SK-N-SH (cell line): ENCODE data around the gene SCNN1B. TPM values are rescaled to one million over a fixed set of nuclear protein-coding genes. Genes with fewer than 3 reads are reported as not detected.

ENCODE experiments used
- CTCF ChIA-PET: fragments of 300-600, 350-600 bp; formaldehyde crosslinking; extraction: SDS; loops from one replicate; lab custom pipeline; 2021; lab: Yijun Ruan, JAX
- POLR2A ChIA-PET: fragments of 350-600 bp; sonication (Branson Sonifier 250); formaldehyde crosslinking; extraction: SDS; loops from one replicate; lab custom pipeline; 2020; ENCODE audit warnings: antibody characterized with exemption, inconsistent platforms; lab: Yijun Ruan, JAX
- DNase-seq: peaks from one replicate; pipeline ENCODE4 v3.0.0; 2012
- H2AFZ ChIP-seq: fragments of 200-600 bp; sonication (generic); 2 replicates; pipeline ENCODE4 v1.8.1; 2016; ENCODE audit warnings: antibody characterized with exemption, mild to moderate bottlenecking, low read depth
- H3F3A ChIP-seq: fragments of 200-600 bp; sonication (generic); replicated peaks from 2 replicates; pipeline ENCODE3; 2016; ENCODE audit warnings: antibody characterized with exemption, mild to moderate bottlenecking; ENCODE audit not compliant: insufficient read depth
- H3K27ac ChIP-seq, 2 experiments: fragments of 200-500 bp in 1 of 2; fragments of 200-600 bp in 1 of 2; sonication (Bioruptor generic) in 1 of 2; sonication (generic), shearing (Covaris generic) in 1 of 2; 2 replicates each; pipeline versions ENCODE4 v1.5.1 to v1.6.1; 2014 to 2016; ENCODE audit warnings: low read depth in 2 of 2, inconsistent platforms in 1 of 2, low read length in 1 of 2, mild to moderate bottlenecking in 1 of 2, mixed read lengths in 1 of 2
- H3K27me3 ChIP-seq: fragments of 200-600 bp; sonication (generic), shearing (Covaris generic); 2 replicates; pipeline ENCODE4 v1.6.1; 2016; ENCODE audit warnings: mixed run types; ENCODE audit not compliant: insufficient read depth
- H3K36me3 ChIP-seq, 2 experiments: fragments of 200-500 bp in 1 of 2; fragments of 200-600 bp in 1 of 2; sonication (Bioruptor generic) in 1 of 2; sonication (generic) in 1 of 2; replicated peaks in 1 of 2; 2 replicates each; pipeline versions ENCODE3 to v1.5.1; 2014 to 2016; ENCODE audit warnings: low read length in 1 of 2, mild to moderate bottlenecking in 1 of 2; ENCODE audit not compliant: insufficient read depth in 2 of 2, control insufficient read depth in 1 of 2
- H3K4me1 ChIP-seq, 2 experiments: fragments of 200-500 bp in 1 of 2; fragments of 200-600 bp in 1 of 2; sonication (Bioruptor generic) in 1 of 2; sonication (generic), shearing (Covaris generic) in 1 of 2; 2 replicates each; pipeline versions ENCODE4 v1.5.1 to v1.6.1; 2014 to 2016; ENCODE audit warnings: low read depth in 1 of 2, low read length in 1 of 2, mixed run types in 1 of 2; ENCODE audit not compliant: insufficient read depth in 2 of 2, control insufficient read depth in 1 of 2
- H3K4me2 ChIP-seq: fragments of 200-600 bp; sonication (generic), shearing (Covaris generic); 2 replicates; pipeline ENCODE4 v1.6.1; 2017; ENCODE audit warnings: mixed run types
- H3K4me3 ChIP-seq, 2 experiments: fragments of 200-500 bp in 1 of 2; fragments of 200-600 bp in 1 of 2; sonication (Bioruptor generic) in 1 of 2; sonication (generic), shearing (Covaris generic) in 1 of 2; 2 replicates each; pipeline versions ENCODE4 v1.5.1 to v1.8.1; 2014 to 2016; ENCODE audit warnings: low read depth in 2 of 2, inconsistent platforms in 1 of 2, low read length in 1 of 2, mild to moderate bottlenecking in 1 of 2, mixed read lengths in 1 of 2, moderate library complexity in 1 of 2
- H3K79me2 ChIP-seq: fragments of 200-600 bp; sonication (generic); 2 replicates; pipeline ENCODE4 v1.8.1; 2017; ENCODE audit warnings: mild to moderate bottlenecking; ENCODE audit not compliant: insufficient read depth
- H3K9ac ChIP-seq: fragments of 200-600 bp; sonication (generic); 2 replicates; pipeline ENCODE4 v1.6.1; 2017; ENCODE audit warnings: mixed run types
- H3K9me2 ChIP-seq: fragments of 200-600 bp; sonication (generic); 2 replicates; pipeline ENCODE4 v1.6.1; 2017; ENCODE audit warnings: mixed run types
- H3K9me3 ChIP-seq: fragments of 200-600 bp; sonication (generic); 2 replicates; pipeline ENCODE4 v1.6.1; 2017; ENCODE audit warnings: mixed run types, mild to moderate bottlenecking, moderate library complexity
- H4K20me1 ChIP-seq: fragments of 200-600 bp; sonication (generic); 2 replicates; pipeline ENCODE4 v1.6.1; 2017; ENCODE audit warnings: mild to moderate bottlenecking, mixed run types; ENCODE audit not compliant: insufficient read depth
- EP300 ChIP-seq, 2 experiments: IDR thresholded peaks; 2 replicates each; pipeline versions ENCODE4 v1.4.0 to v1.6.1; 2012; ENCODE audit warnings: borderline replicate concordance in 1 of 2, low read depth in 1 of 2, low read length in 1 of 2
- FOSL2 ChIP-seq: IDR thresholded peaks from 2 replicates; pipeline ENCODE4 v1.4.0; 2012; ENCODE audit warnings: low read depth, mild to moderate bottlenecking, moderate library complexity, borderline replicate concordance
- MEF2A ChIP-seq: IDR thresholded peaks from 2 replicates; pipeline ENCODE4 v1.4.0; 2012; ENCODE audit warnings: low read depth, borderline replicate concordance
- MXI1 ChIP-seq: IDR thresholded peaks from 2 replicates; pipeline ENCODE4 v1.6.1; 2012; ENCODE audit warnings: mild to moderate bottlenecking, low read depth, low read length, improper control_type of control experiment
- RAD21 ChIP-seq: IDR thresholded peaks from 2 replicates; pipeline ENCODE4 v1.6.1; 2012; ENCODE audit warnings: mild to moderate bottlenecking, low read length
- RCOR1 ChIP-seq: fragments of 150-350 bp; IDR thresholded peaks from 2 replicates; pipeline ENCODE4 v1.6.1; 2017; ENCODE audit warnings: antibody characterized with exemption, low read length
- RFX5 ChIP-seq: IDR thresholded peaks from 2 replicates; pipeline ENCODE4 v1.6.1; 2012; ENCODE audit warnings: mild to moderate bottlenecking, improper control_type of control experiment, low read length
- TEAD4 ChIP-seq: IDR thresholded peaks from 2 replicates; pipeline ENCODE4 v1.4.0; 2012; ENCODE audit warnings: mild to moderate bottlenecking, borderline replicate concordance; ENCODE audit not compliant: insufficient read depth
- YY1 ChIP-seq: IDR thresholded peaks from 2 replicates; pipeline ENCODE4 v1.4.0; 2012; ENCODE audit warnings: low read depth, mild to moderate bottlenecking
- WGBS: methylation state at CpG from one replicate; pipeline ENCODE4 v1.1.6; 2017; ENCODE audit warnings: low lambda C conversion rate; 5-methylcytosine and 5-hydroxymethylcytosine counted together
- polyA plus RNA-seq, 3 experiments: library from polyadenylated mRNA; depleted of rRNA; stranded (reverse); fragments of >200 nt; gene quantifications; 2 replicates each; pipeline ENCODE4 v1.2.3, GENCODE V29; 2012
- TF ChIP-seq, protein P1 (sequence below): IDR thresholded peaks from 2 replicates; pipeline ENCODE4; 2012
- TF ChIP-seq, protein P2 (sequence below): IDR thresholded peaks from 2 replicates; pipeline ENCODE4 v1.4.0; 2012; ENCODE audit warnings: low read depth, borderline replicate concordance
- TF ChIP-seq, protein P3 (sequence below): fragments of 150-350 bp; IDR thresholded peaks from 2 replicates; pipeline ENCODE4 v1.6.1; 2016; ENCODE audit warnings: mild to moderate bottlenecking, low read depth, low read length

Gene SCNN1B
- polyA plus RNA-seq, 1 of the 3 experiments (the other 2 are of a cell fraction), result not detected

DNA sequence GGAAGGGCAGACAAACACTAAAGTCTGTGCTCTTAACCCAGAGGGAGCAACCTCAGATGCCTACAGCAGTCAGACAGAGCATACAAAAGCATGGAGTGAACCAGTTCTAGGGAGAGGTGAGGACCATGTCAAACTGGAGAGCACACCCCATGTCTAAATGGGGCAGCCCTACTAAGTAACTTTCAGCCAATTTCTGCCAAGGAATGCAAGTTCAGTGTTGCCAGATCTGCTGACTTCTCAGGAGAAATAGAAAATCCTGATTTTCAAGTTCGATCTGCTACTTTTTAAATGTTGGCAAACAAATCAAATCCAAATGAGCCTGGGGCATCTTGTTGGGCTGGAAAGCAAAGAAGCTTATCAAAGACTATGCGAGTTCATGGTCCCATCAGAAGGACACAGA, 17.5 kb upstream of the SCNN1B start:
- CTCF ChIA-PET, result interaction anchor here (0.7 to 2.2 kb wide), 4 partner anchors 11 to 150 kb away, joined by 3 to 6 read pairs (median 4); no protein-coding TSS in a partner anchor
- Histone ChIP-seq H3K79me2 (no peaks in the 10 kb centered on the region), H3K4me2 (no peak overlapping the region), H3K27me3 (peaks cover 6% of the 10 kb centered on the region; the same call in 1 of the 2 replicates), H3K36me3 (no peaks in the 10 kb centered on the region), H3K9me3 (no peaks in the 10 kb centered on the region), H3K4me3 (no peak overlapping the region), H3K9me2 (no peaks in the 10 kb centered on the region), H3K4me1 (no peaks in the 10 kb centered on the region; a peak in 1 of 4 replicates), H3K27ac (no peak overlapping the region), H3F3A (no peaks in the 10 kb centered on the region), H3K9ac (no peak overlapping the region), H2AFZ (no peak overlapping the region), H4K20me1 (no peaks in the 10 kb centered on the region)
- TF ChIP-seq TEAD4, result no peak
- no peak for TF ChIP-seq EP300 (IDR thresholded peaks at IDR 0.05; ENCODE audit: borderline replicate concordance in 1 of 2, low read depth in 1 of 2, low read length in 1 of 2)
- no peak for TF ChIP-seq FOSL2
- TF ChIP-seq, protein P1, sequence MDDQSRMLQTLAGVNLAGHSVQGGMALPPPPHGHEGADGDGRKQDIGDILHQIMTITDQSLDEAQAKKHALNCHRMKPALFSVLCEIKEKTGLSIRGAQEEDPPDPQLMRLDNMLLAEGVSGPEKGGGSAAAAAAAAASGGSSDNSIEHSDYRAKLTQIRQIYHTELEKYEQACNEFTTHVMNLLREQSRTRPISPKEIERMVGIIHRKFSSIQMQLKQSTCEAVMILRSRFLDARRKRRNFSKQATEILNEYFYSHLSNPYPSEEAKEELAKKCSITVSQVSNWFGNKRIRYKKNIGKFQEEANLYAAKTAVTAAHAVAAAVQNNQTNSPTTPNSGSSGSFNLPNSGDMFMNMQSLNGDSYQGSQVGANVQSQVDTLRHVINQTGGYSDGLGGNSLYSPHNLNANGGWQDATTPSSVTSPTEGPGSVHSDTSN, result no peak
- POLR2A ChIA-PET, result no interaction called here
- no peak for DNase-seq
- WGBS, result 9% methylated on average over 2 of the region's 2 CpGs

DNA sequence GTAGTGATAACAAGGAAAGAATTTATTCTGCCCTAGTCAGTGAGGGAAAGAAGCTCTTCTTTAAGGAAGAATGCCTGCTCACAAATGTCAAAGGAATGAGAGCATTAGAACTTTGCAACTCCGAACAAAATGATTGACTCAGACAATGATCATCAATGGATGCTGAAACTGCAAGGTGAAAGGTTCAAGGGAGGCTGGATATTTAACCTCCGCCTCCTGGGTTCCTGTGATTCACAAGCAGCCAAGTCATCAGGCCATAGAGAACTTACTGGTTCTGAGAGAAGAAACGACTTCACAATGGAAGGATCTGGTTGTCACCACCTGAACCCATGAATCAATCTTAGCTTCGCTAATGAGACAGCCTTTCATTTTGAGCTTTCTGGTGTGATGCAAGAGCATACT, 16.0 kb upstream of the SCNN1B start:
- Histone ChIP-seq H3K4me1 (no peaks in the 10 kb centered on the region), H3K27ac (no peak overlapping the region), H3K27me3 (peaks cover 6% of the 10 kb centered on the region; the same call in 1 of the 2 replicates), H3K9ac (no peak overlapping the region), H4K20me1 (no peaks in the 10 kb centered on the region), H3F3A (no peaks in the 10 kb centered on the region), H3K9me2 (no peaks in the 10 kb centered on the region), H3K79me2 (no peaks in the 10 kb centered on the region), H3K9me3 (no peaks in the 10 kb centered on the region), H2AFZ (no peak overlapping the region), H3K4me2 (no peak overlapping the region), H3K4me3 (no peak overlapping the region), H3K36me3 (no peaks in the 10 kb centered on the region)
- 37% methylated on average over 4 of the region's 4 CpGs for WGBS
- no peak for TF ChIP-seq RCOR1
- TF ChIP-seq YY1, result no peak
- TF ChIP-seq, protein P2, sequence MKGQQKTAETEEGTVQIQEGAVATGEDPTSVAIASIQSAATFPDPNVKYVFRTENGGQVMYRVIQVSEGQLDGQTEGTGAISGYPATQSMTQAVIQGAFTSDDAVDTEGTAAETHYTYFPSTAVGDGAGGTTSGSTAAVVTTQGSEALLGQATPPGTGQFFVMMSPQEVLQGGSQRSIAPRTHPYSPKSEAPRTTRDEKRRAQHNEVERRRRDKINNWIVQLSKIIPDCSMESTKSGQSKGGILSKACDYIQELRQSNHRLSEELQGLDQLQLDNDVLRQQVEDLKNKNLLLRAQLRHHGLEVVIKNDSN, result no peak
- TF ChIP-seq, protein P1, result no peak
- TF ChIP-seq EP300 (IDR thresholded peaks at IDR 0.05; ENCODE audit: borderline replicate concordance in 1 of 2, low read depth in 1 of 2, low read length in 1 of 2), result no peak
- TF ChIP-seq, protein P3, sequence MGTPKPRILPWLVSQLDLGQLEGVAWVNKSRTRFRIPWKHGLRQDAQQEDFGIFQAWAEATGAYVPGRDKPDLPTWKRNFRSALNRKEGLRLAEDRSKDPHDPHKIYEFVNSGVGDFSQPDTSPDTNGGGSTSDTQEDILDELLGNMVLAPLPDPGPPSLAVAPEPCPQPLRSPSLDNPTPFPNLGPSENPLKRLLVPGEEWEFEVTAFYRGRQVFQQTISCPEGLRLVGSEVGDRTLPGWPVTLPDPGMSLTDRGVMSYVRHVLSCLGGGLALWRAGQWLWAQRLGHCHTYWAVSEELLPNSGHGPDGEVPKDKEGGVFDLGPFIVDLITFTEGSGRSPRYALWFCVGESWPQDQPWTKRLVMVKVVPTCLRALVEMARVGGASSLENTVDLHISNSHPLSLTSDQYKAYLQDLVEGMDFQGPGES, result no peak
- TF ChIP-seq MEF2A, result no peak
- TF ChIP-seq RFX5, result no peak
- TF ChIP-seq RAD21, result no peak
- TF ChIP-seq MXI1, result no peak
- ChIA-PET CTCF (no interaction called here), POLR2A (no interaction called here)
- DNase-seq, result no peak
